ENCODE measurements around the gene DLG4. TPM values are rescaled to one million over a fixed set of nuclear protein-coding genes. Genes with fewer than 3 reads are reported as not detected.

Gene DLG4
- total RNA-seq, 1 donor from 2014 or later, result 131 TPM

DNA sequence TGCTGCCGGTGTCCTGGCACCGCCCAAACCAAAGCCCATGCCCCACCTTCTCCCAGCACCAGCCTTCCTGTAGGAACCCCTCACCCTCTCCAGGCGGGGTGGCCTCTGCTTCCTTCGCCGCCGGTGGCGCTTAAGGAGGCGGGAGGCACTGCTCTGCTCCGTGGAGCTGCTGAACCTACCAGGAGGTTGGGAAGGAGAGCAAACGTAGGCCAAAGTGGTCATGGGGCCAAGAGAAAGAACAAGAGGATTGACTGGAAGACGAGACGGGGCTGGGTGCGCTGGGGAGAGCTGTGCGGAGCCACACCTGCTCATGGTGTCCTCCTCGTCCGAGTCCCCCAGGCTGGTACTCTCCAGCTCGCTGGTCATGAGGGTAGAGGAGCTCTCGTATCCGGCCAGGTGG, 9.9 kb upstream of the DLG4 start:
- no peak for DNase-seq

- no peak for DNase-seq
Measured at GRCh38 chr17:7228920-7229319, 9.3 kb upstream of the DLG4 start.

DNA sequence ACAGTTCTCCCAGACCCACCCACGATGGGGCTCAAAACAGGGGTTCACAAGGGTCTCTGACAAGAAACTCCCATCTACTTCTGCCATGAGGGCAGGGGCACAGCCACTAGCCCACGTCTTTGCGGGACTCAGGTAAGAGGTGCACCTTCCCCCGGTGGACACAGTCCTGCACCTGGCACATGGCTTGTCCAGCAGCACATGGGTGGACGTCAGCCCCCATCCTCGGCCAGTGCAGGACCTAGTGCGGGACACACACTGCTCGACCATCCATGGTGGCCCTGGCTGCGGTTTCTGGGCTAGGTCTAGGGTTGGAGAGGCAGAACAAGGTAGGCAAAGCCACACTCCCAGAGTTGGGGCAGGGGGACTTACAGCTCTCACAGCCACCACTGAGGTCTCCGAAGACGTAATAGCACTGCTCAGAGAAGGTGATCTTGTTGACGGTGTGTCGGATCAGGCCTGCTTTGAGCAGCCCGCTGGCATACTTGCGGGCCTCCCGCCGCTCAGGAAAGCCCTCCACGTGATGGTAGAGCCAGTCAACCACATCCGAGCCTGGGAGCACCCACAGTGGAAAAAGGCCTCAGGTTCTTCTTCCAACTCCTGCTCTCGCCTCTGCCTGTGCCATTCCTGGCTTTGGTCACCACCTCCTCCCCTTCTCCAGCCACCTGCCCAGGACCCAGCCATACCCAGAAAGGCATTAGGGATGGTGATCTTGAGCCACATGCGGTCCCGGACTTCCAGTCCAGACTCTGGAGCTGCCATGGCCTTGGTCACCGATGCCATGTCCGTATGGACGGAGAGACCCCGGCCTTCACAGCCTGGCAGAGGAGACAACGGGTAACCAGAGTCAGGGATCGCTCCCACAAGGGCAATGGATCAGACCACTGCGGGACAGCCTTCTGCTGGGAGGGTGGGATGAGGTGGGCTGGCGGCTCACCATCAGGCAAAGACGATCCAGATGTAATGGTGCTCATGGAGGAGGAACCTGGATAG, 7.4 kb upstream of the DLG4 start:
- no peak for DNase-seq

- no peak for DNase-seq
Measured at GRCh38 chr17:7225711-7226331, 6.2 kb upstream of the DLG4 start.

DNA sequence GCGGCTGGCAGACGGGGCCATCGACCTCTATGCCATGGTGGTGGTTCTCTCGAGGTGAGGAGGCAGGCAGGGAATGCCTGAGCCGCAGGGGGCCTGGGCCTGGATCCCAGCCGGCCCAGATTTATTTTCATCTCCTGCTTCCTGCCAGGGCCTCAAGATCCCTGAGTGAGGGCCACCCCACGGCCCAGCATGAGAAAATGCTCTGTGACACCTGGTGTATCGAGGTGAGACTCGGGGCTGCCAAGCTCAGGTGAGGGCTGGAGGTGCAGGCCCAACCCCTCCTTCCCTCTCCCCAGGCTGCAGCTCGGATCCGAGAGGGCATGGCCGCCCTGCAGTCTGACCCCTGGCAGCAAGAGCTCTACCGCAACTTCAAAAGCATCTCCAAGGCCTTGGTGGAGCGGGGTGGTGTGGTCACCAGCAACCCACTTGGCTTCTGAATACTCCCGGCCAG, 5.0 kb upstream of the DLG4 start:
- DNase-seq, result no peak

DNA sequence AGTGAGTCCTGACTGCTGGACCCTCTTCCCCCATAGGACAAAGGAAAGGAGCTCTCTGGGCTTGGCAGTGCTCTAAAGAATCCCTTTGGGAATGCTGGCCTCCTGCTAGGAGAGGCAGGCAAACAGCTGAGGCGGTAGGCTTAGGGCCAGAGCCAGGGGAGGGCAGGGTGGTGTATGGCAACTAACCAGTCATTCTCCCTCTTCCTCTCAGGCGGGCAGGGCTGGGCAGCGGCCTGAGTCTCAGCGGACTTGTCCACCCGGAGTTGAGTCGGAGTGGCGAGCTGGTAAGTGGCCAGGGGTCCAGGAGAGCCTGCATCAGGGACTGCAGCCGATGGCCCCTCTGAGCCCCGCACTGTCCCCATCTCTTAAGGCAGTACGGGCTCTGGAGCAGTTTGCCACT, 4.5 kb upstream of the DLG4 start:
- no peak for DNase-seq

GRCh38 chr17:7223375-7223774, 3.7 kb upstream of the DLG4 start:
- no peak for DNase-seq

- no peak for DNase-seq
Measured at GRCh38 chr17:7222972-7223292, 3.3 kb upstream of the DLG4 start.

DNA sequence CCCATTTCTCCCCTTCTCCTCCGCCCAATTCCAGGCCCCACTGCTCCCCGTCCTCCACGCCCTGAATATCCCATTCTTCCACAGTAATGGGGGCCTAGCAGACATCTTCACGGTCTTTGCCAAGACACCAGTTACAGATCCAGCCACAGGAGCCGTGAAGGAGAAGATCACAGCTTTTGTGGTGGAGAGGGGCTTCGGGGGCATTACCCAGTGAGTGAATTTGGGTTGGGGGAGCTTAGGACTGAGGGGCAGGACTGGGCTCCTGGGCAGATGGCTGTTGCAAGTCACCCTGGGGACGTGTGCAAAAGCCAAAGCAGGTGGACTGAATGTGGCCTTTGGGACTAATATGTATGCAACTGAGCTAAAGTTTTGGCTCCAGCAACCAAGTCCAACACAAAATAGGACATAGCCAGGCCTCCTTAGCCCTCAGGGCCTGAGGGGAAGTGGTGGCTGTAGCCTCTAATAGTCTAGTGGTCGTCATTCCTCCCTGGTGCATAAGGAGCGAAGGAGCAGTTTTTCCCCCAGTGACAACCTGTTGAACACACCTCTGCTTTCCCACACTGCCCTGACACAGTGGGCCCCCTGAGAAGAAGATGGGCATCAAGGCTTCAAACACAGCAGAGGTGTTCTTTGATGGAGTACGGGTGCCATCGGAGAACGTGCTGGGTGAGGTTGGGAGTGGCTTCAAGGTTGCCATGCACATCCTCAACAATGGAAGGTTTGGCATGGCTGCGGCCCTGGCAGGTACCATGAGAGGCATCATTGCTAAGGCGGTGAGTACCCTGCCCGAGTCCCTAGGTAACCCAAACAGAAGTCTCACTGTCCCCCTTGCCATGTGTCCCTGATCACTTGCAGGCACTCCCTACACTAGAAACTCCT, 2.7 kb upstream of the DLG4 start:
- no peak for DNase-seq

- DNase-seq, result no peak
Measured at GRCh38 chr17:7221278-7222092, 1.8 kb upstream of the DLG4 start.

DNA sequence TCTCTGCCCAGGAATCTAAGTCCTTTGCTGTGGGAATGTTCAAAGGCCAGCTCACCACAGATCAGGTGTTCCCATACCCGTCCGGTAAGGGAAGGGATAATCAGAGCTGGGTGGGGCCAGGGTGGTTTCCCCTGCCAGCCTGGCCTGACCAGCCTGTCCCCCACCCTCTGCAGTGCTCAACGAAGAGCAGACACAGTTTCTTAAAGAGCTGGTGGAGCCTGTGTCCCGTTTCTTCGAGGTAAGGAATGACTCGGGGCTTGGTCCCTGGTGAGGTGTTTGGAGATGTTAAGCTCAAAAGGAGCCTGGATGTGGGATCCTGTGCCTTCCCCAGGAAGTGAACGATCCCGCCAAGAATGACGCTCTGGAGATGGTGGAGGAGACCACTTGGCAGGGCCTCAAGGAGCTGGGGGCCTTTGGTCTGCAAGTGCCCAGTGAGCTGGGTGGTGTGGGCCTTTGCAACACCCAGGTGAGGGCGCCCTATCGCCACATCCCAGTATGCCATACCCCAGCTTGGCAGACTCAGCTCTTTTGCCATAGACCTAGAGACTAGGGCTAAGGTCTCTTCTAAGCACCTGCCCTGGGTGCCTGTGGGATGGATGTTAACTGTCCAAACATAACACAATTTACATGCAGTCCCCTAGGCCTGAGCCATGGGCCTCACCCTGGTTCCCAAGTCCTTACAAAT, 1.1 kb upstream of the DLG4 start:
- DNase-seq, result no peak

DNA sequence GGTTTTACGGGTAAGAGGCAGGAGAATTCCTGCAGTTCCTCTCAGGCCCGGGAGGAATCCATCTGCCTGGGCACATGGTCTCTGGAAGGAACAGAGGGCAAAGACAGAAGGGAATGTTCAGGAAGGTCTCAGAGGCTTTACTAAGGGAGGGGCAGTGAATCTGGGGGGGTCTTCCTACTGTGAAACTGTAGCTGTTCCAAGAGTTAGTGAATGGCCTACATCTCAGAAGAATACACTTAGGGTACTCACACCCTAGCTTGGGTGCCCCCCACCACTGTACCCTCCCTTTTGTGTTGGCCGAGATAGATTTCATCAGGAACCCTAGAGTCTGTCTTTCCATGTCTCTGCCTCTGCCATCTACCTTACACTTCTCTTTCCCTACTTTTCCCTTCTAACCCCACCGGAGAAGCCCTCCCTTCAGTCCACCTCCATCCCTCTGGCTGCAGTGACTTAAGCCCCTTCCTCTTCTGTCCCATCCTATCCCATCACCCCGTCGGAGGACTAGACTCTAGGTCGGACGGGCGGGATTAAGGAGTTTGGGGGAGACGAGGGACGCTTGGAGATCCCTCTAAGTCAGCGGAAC, 316 bp downstream of the DLG4 start:
- no peak for DNase-seq

- DNase-seq, result no peak
Measured at GRCh38 chr17:7218758-7219157, 878 bp downstream of the DLG4 start.

DNA sequence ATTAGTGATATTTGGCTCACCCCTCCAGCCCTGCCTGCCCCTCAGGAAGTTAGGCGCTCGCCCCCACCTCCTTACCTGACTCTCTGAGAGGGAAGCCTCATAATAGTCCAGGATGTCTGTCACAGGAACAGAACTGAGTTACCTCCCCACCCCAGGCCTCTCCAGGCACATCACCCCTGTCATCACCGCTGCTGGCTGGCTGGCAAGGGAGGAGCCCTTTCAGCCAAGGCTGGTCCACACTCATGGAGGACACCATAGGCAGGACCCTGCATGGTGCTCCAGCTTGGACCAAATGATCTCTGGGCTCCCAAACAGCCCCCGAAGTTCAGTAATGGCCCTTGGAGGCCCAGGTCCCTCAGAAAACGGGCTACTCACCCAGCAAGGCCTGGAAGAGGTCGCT, 1.5 kb downstream of the DLG4 start:
- no peak for DNase-seq

DNA sequence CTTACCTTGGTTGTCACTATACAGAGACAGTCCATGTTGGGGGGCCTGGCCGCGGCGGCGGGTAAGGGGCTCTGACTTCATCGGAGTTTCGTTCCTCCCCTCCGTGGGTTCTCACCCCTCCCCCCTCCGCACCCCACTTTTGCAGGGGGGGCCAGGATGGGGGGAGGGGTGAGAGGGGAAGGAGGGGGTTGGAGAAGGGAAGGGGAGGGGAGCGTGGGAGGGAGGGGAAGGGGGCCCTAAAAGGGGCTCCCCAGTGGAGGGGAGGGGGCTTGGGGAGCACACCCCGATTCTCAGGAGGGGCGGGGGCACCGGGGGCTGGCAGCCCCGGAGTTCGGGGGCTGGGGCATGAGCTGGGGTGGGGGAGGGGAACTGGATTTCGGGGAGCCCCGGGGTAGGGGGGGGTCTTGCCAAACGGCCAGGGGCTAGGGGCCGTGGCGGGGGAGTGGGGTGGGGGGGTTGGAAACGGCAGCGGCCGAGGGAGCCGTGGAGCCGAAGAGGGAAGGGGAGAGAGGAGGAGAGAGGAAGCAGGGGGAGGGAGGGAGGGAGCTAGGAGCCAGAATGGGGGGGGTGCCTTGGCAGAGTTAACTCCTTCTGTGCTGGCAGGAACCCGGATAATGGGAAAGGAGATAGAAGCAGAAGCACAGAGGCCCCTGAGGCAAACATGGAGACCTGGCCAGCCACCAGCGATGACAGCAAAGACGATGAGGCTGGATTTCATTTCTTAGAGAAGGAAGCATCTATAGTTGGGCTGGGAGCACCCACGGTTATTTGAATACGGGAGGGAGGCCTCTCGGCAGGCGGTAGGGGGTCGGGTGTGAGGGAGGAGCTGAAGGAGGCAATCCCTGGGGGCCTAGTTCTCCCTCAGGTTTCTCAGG, 2.3 kb downstream of the DLG4 start:
- peak; percentile 18 for DNase-seq

- no peak for DNase-seq
Measured at GRCh38 chr17:7216242-7217112, 3.2 kb downstream of the DLG4 start.

DNA sequence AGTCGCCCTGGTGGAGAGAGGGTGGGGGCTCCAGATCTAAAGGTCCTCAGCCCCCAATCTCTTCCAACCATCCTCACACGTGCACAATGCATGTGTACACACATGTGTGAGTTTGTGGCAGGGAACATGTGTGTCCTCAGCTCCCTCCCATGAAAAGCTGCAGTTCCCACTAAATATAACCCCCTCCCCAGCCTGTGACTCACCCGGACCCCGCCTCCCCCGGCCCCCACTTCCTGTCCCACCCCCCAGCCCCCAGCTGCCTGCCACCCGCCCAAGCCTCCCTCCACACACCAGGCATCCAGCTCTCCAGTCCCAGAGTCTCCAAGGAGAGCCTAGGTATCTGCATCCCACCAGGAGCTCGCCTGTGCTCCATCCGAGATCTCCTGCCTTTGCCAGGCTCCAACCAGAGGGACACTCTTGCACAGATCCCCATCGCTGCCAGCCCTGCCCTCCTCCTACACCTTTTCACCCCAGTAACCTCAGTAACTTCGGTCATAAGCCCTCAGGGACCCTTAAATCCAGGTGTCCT, 3.9 kb downstream of the DLG4 start:
- no peak for DNase-seq

DNA sequence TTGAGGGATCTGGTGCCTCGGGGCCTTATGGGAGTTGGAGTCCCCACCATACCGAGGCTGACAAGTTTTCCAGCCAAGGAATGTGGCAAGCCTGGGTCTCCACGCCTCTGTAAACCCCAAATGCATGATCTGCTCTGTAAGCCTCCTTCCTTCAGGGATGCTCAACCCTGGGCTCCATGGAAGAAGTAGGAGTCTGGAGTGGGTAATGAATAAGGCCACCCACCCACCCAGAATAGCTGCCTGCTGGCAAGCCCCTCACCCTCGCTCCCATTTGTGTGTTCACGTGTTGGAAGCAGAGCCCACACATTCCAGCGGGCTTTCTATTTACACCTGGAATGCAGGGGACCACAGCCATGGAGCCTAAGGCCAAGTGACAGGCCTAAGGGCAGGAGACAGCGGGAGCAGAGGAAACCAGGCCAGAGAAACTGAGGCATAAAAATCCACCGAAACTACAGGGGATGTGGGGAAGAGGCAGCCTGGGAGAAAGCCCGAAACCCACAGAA, 4.4 kb downstream of the DLG4 start:
- DNase-seq, result no peak
